DND-41 (cell line): ENCODE results near the gene CALM1.

Experiments used
- EZH2 ChIP-seq: IDR thresholded peaks from 3 replicates; pipeline ENCODE4 v1.6.1; 2012; ENCODE audit warnings: borderline replicate concordance, low read depth, mild to moderate bottlenecking, moderate library complexity, low read length, inconsistent platforms; ENCODE audit not compliant: severe bottlenecking
- TF ChIP-seq, protein P1 (sequence below): IDR thresholded peaks from 2 replicates; pipeline ENCODE4 v1.5.1; 2012; ENCODE audit warnings: borderline replicate concordance, low read length, moderate library complexity, mild to moderate bottlenecking; ENCODE audit not compliant: poor library complexity, severe bottlenecking; ENCODE audit errors: extremely low read depth

DNA sequence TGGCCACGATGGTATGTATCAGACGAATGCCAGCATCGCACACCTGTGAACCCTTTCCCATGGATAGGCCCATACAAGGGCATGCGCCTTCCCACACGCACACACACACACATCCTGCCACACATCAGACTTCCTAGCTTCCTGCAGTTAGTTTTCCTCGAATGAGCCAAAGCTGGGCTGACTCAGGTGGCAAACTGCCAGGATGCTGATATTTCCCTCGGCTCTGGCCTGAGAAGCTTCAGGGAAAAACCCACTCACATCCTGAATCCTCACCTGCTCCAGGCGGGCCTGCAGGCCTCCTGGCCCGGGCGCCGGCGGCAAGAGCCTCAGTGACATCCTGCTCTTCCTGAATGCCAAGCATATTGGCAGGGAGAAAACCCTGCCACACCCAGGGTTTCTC is 22.4 kb downstream of the CALM1 start:
- TF ChIP-seq, protein P1, sequence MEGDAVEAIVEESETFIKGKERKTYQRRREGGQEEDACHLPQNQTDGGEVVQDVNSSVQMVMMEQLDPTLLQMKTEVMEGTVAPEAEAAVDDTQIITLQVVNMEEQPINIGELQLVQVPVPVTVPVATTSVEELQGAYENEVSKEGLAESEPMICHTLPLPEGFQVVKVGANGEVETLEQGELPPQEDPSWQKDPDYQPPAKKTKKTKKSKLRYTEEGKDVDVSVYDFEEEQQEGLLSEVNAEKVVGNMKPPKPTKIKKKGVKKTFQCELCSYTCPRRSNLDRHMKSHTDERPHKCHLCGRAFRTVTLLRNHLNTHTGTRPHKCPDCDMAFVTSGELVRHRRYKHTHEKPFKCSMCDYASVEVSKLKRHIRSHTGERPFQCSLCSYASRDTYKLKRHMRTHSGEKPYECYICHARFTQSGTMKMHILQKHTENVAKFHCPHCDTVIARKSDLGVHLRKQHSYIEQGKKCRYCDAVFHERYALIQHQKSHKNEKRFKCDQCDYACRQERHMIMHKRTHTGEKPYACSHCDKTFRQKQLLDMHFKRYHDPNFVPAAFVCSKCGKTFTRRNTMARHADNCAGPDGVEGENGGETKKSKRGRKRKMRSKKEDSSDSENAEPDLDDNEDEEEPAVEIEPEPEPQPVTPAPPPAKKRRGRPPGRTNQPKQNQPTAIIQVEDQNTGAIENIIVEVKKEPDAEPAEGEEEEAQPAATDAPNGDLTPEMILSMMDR: no peak
- no peak for TF ChIP-seq EZH2
